NT2/D1 (cell line): Measurements from ENCODE around the gene NRL.

ENCODE experiments used
- YY1 ChIP-seq: IDR thresholded peaks from 2 replicates; pipeline ENCODE4 v1.6.1; 2011; ENCODE audit not compliant: insufficient read length, insufficient read depth
- ZNF274 ChIP-seq: IDR thresholded peaks from 2 replicates; pipeline ENCODE4 v1.6.1; 2011; ENCODE audit warnings: mild to moderate bottlenecking, low read depth, low read length

DNA sequence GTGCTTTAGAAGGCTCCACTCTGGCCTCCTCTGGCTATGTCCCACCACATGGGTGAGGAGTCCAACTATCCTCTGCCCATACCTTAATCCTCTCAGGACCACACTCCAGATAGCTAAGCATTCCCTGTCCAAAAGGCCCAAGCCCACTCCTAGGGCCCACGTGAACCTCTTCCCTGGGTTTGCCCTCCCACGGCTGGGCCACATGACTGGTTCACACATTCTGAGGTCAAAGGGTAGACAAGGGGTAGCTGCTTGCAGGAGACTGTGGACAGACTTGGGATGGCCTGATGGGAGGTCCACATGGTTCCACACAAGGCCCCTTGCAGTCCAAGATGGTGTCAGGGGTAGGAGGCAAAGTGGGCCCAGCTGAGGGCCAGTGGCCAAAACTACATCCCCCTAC lies 26.7 kb downstream of the NRL start:
- TF ChIP-seq YY1 = no peak
- TF ChIP-seq ZNF274 = no peak
